ENCODE data around the gene VPS41. TPM values are rescaled to one million over a fixed set of nuclear protein-coding genes. Genes with fewer than 3 reads are reported as not detected.

VPS41 gene
- total and polyA plus RNA-seq, 2 of the 13 experiments (the other 11 are each of a cell fraction or from before 2014, with no cell fraction given): 12.1 to 43.4 TPM

- no peak for TF ChIP-seq MXI1 (IDR thresholded peaks at IDR 0.05; ENCODE audit: borderline replicate concordance, low read depth, low read length)
- no peak for TF ChIP-seq FOXA3 (CRISPR knock-in tag; IDR thresholded peaks at IDR 0.05)
- TF ChIP-seq CERS6 (CRISPR knock-in tag; IDR thresholded peaks at IDR 0.05): no peak
- TF ChIP-seq GTF3A (CRISPR knock-in tag; conservative IDR thresholded peaks at IDR 0.05): no peak
- no peak for TF ChIP-seq ZNF407 (CRISPR knock-in tag; IDR thresholded peaks at IDR 0.05; ENCODE audit: not compliant biosample characterization)
- TF ChIP-seq PREB (CRISPR knock-in tag; IDR thresholded peaks at IDR 0.05): no peak
- no peak for TF ChIP-seq ATM (IDR thresholded peaks at IDR 0.05; ENCODE audit: borderline replicate concordance)
Observed at GRCh38 chr7:38838725-38839385, 70.1 kb downstream of the VPS41 start (continued).

Data from HepG2 (cell line).